Effector memory CD4-positive, alpha-beta T cell (primary cell): ENCODE measurements around the gene KIF23.
"Not testable (repeated sequence)": the region's sequence is repeated elsewhere in the genome, so short reads cannot be mapped to it uniquely, and the experiment has no call there.

Experiments
- DNase-seq, 3 donors: peaks; one replicate each; pipeline ENCODE4 v3.0.0-alpha.2; 2020
- H3K27ac ChIP-seq: 2 replicates; pipeline ENCODE4 v1.7.0; 2013; ENCODE audit warnings: mild to moderate bottlenecking, low read length, moderate library complexity; ENCODE audit not compliant: insufficient read depth, poor library complexity, severe bottlenecking
- H3K27me3 ChIP-seq: replicated peaks from 2 replicates; pipeline ENCODE4 v1.7.0; 2013; ENCODE audit warnings: mild to moderate bottlenecking, low read length; ENCODE audit not compliant: insufficient read depth, control insufficient read depth, poor library complexity, severe bottlenecking
- H3K36me3 ChIP-seq: 2 replicates; pipeline ENCODE4 v1.7.0; 2013; ENCODE audit warnings: mild to moderate bottlenecking, low read length, moderate library complexity; ENCODE audit not compliant: control insufficient read depth, insufficient read depth
- H3K4me1 ChIP-seq: 2 replicates; pipeline ENCODE4 v1.7.0; 2013; ENCODE audit warnings: low read length, mild to moderate bottlenecking; ENCODE audit not compliant: control insufficient read depth, insufficient read depth, poor library complexity, severe bottlenecking
- H3K4me3 ChIP-seq: 2 replicates; pipeline ENCODE4 v1.7.0; 2013; ENCODE audit warnings: low read length, low read depth, mild to moderate bottlenecking; ENCODE audit not compliant: insufficient read depth, poor library complexity, severe bottlenecking
- H3K9me3 ChIP-seq: 2 replicates; pipeline ENCODE4 v1.7.0; 2013; ENCODE audit warnings: mild to moderate bottlenecking, low read length, moderate library complexity; ENCODE audit not compliant: control insufficient read depth
- total RNA-seq, 3 donors: gene quantifications; one replicate each; lab custom pipeline; 2026; lab: John Stamatoyannopoulos, UW

Gene KIF23
- 1.4 to 2.5 (median 1.4) reads per million in 3 donors for total RNA-seq

GRCh38 chr15:69413822-69414700, at the start of gene KIF23:
KIF23 (plus strand) TSS chr15:69414349; CDS start chr15:69414466, 117 bp downstream.
- no peak within 1 kb of the TSS for H3K27ac ChIP-seq
- H3K4me3 ChIP-seq = peak within 1 kb of the TSS; percentile 77
- DNase-seq = peak; percentile 87 to 91 (median 89)
- H3K27me3 ChIP-seq = peaks cover 8% of the 10 kb centered on the region
- no peaks in the 10 kb centered on the region for H3K36me3 ChIP-seq
- peaks cover 9% of the 10 kb centered on the region for H3K4me1 ChIP-seq
- H3K9me3 ChIP-seq = no peaks in the 10 kb centered on the region

- no peak for DNase-seq
- Histone ChIP-seq H3K36me3 (no peaks in the 10 kb centered on the region), H3K4me1 (no peaks in the 10 kb centered on the region)
These were observed 46.9 kb upstream of the KIF23 start for GRCh38 chr15:69367236-69367635.

GRCh38 chr15:69369631-69370030, 44.5 kb upstream of the KIF23 start:
- H3K4me3 ChIP-seq = no peak overlapping the region
- H3K36me3 ChIP-seq = no peaks in the 10 kb centered on the region

More at GRCh38 chr15:69367236-69367635, 46.9 kb upstream of the KIF23 start:
- H3K27ac ChIP-seq = no peak overlapping the region
- no peaks in the 10 kb centered on the region for H3K9me3 ChIP-seq
- H3K4me3 ChIP-seq = no peak overlapping the region
- no peaks in the 10 kb centered on the region for H3K27me3 ChIP-seq

GRCh38 chr15:69373406-69373805, 40.7 kb upstream of the KIF23 start:
- Histone ChIP-seq H3K36me3 (no peaks in the 10 kb centered on the region), H3K4me3 (no peak overlapping the region), H3K4me1 (no peaks in the 10 kb centered on the region), H3K9me3 (no peaks in the 10 kb centered on the region), H3K27ac (no peak overlapping the region), H3K27me3 (no peaks in the 10 kb centered on the region)
- no peak for DNase-seq

More at GRCh38 chr15:69369631-69370030, 44.5 kb upstream of the KIF23 start:
- Histone ChIP-seq H3K27me3 (no peaks in the 10 kb centered on the region), H3K4me1 (no peaks in the 10 kb centered on the region), H3K9me3 (no peaks in the 10 kb centered on the region), H3K27ac (no peak overlapping the region)
- DNase-seq = no peak

GRCh38 chr15:69375151-69375790, 38.9 kb upstream of the KIF23 start:
- Histone ChIP-seq H3K36me3 (no peaks in the 10 kb centered on the region), H3K4me3 (no peak overlapping the region), H3K4me1 (no peaks in the 10 kb centered on the region), H3K9me3 (no peaks in the 10 kb centered on the region), H3K27me3 (no peaks in the 10 kb centered on the region), H3K27ac (no peak overlapping the region)
- no peak for DNase-seq

GRCh38 chr15:69377216-69377970, 36.8 kb upstream of the KIF23 start:
- Histone ChIP-seq H3K4me3 (no peak overlapping the region), H3K27ac (no peak overlapping the region), H3K36me3 (no peaks in the 10 kb centered on the region), H3K4me1 (no peaks in the 10 kb centered on the region), H3K27me3 (no peaks in the 10 kb centered on the region), H3K9me3 (no peaks in the 10 kb centered on the region)
- no peak for DNase-seq

- H3K4me1 ChIP-seq = no peaks in the 10 kb centered on the region
These were observed 33.9 kb upstream of the KIF23 start for GRCh38 chr15:69380100-69380725.

GRCh38 chr15:69380726-69381105, 33.4 kb upstream of the KIF23 start:
- Histone ChIP-seq H3K4me1 (no peaks in the 10 kb centered on the region), H3K4me3 (no peak overlapping the region), H3K27me3 (no peaks in the 10 kb centered on the region), H3K36me3 (no peaks in the 10 kb centered on the region), H3K9me3 (no peaks in the 10 kb centered on the region), H3K27ac (no peak overlapping the region)
- DNase-seq = no peak

More at GRCh38 chr15:69380100-69380725, 33.9 kb upstream of the KIF23 start:
- H3K36me3 ChIP-seq = no peaks in the 10 kb centered on the region
- no peak for DNase-seq
- no peak overlapping the region for H3K4me3 ChIP-seq
- no peaks in the 10 kb centered on the region for H3K9me3 ChIP-seq
- H3K27ac ChIP-seq = no peak overlapping the region
- H3K27me3 ChIP-seq = no peaks in the 10 kb centered on the region

- not testable (repeated sequence) for H3K36me3 ChIP-seq, H3K4me3 ChIP-seq, H3K27ac ChIP-seq, H3K4me1 ChIP-seq, H3K27me3 ChIP-seq, DNase-seq, H3K9me3 ChIP-seq
These were observed 32.0 kb upstream of the KIF23 start for GRCh38 chr15:69382176-69382575.
